HepG2 (cell line): Measurements from ENCODE around the gene GALNTL6. TPM values are rescaled to one million over a fixed set of nuclear protein-coding genes. Genes with fewer than 3 reads are reported as not detected.

Source experiments
- ATAC-seq: fragments of 200-7000 bp; cut with Tn5 transposase; 3 replicates; pipeline ENCODE4 v1.9.1; 2020; ENCODE audit warnings: mild to moderate bottlenecking, moderate library complexity
- BruUV-seq: library from RNA; stranded (reverse); fragments of 400-500 nt; replicated peaks from 2 replicates; lab custom pipeline; 2021; lab: Mats Ljungman, UMichigan
- CTCF ChIA-PET: fragments of 300-600 bp; formaldehyde crosslinking; extraction: SDS; loops from one replicate; lab custom pipeline; 2021; ENCODE audit warnings: low total read pairs, inconsistent platforms, low intra/inter-chr PET ratio; lab: Yijun Ruan, JAX
- POLR2A ChIA-PET: fragments of 350-600 bp; sonication (Branson Sonifier 250); formaldehyde crosslinking; loops from one replicate; lab custom pipeline; 2020; ENCODE audit warnings: antibody characterized with exemption, inconsistent platforms; lab: Yijun Ruan, JAX
- DNase-seq: peaks from one replicate; pipeline ENCODE4 v3.0.0-alpha.2; 2015; ENCODE audit warnings: low spot score
- FAIRE-seq: peaks from 3 replicates; lab custom pipeline; 2011; peaks lifted over from hg19 to GRCh38; lab: Jason Lieb, UNC
- H2AFZ ChIP-seq: one replicate; pipeline ENCODE4 v1.6.1; 2011; ENCODE audit warnings: low read length, inconsistent platforms
- H3K27ac ChIP-seq: fragments of 300-600 bp; 3 replicates; pipeline ENCODE4 v1.8.0; 2011; ENCODE audit warnings: mixed run types, mild to moderate bottlenecking, mixed read lengths, low read length, inconsistent platforms; ENCODE audit not compliant: insufficient read depth; ENCODE audit errors: extremely low read length
- H3K27me3 ChIP-seq, 2 experiments: fragments of 200-600 bp in 1 of 2; 2 replicates in 1 of 2; 3 replicates in 1 of 2; pipeline versions ENCODE4 v1.6.0 to v1.8.0; 2011; ENCODE audit warnings: low read length in 2 of 2, mild to moderate bottlenecking in 2 of 2, moderate library complexity in 2 of 2, inconsistent platforms in 1 of 2; ENCODE audit not compliant: insufficient read depth in 2 of 2, control insufficient read depth in 1 of 2
- H3K36me3 ChIP-seq, 2 experiments: fragments of 200-600 bp in 1 of 2; replicated peaks in 1 of 2; 2 replicates in 1 of 2; 3 replicates in 1 of 2; pipeline versions ENCODE4 v1.5.1 to v1.8.0; 2011; ENCODE audit warnings: low read length in 2 of 2, inconsistent platforms in 1 of 2; ENCODE audit not compliant: insufficient read depth in 2 of 2, control insufficient read depth in 1 of 2
- H3K4me1 ChIP-seq: 2 replicates; pipeline ENCODE4 v1.5.1; 2012; ENCODE audit warnings: low read length, inconsistent platforms; ENCODE audit not compliant: insufficient read depth
- H3K4me2 ChIP-seq: 2 replicates; pipeline ENCODE4 v1.6.0; 2011; ENCODE audit warnings: low read depth, low read length, inconsistent platforms
- H3K4me3 ChIP-seq, 3 experiments: fragments of 200-600 bp in 1 of 3; sonication (generic), shearing (Covaris generic) in 1 of 3; replicated peaks in 1 of 3; 2 replicates each; pipeline ENCODE4 v1.5.1; 2011 to 2016; ENCODE audit warnings: low read length in 3 of 3, inconsistent platforms in 2 of 3, low read depth in 2 of 3, mild to moderate bottlenecking in 2 of 3, control low read depth in 1 of 3, mixed read lengths in 1 of 3; ENCODE audit not compliant: insufficient read depth in 1 of 3
- H3K79me2 ChIP-seq: one replicate; pipeline ENCODE4 v1.6.1; 2011; ENCODE audit warnings: low read length, inconsistent platforms; ENCODE audit not compliant: insufficient read depth
- H3K9ac ChIP-seq: 2 replicates; pipeline ENCODE4 v1.6.0; 2011; ENCODE audit warnings: mild to moderate bottlenecking, low read depth, low read length, inconsistent platforms; ENCODE audit not compliant: insufficient read depth
- H3K9me3 ChIP-seq: 2 replicates; pipeline ENCODE4 v1.5.1; 2012; ENCODE audit warnings: mild to moderate bottlenecking, low read length
- H4K20me1 ChIP-seq: 2 replicates; pipeline ENCODE4 v1.6.0; 2011; ENCODE audit warnings: inconsistent platforms, mild to moderate bottlenecking, low read length, moderate library complexity; ENCODE audit not compliant: insufficient read depth
- KDM2A ChIP-seq: sonication (generic); formaldehyde crosslinking; IDR thresholded peaks from 2 replicates; pipeline ENCODE4 v1.4.0; 2020; ENCODE audit warnings: low read depth, missing genetic modification reagents, borderline replicate concordance
- KLF11 ChIP-seq: IDR thresholded peaks from 2 replicates; pipeline ENCODE4 v1.6.1; 2016; ENCODE audit warnings: missing compliant biosample characterization
- SMAD1 ChIP-seq: sonication (generic); formaldehyde crosslinking; IDR thresholded peaks from 2 replicates; pipeline ENCODE4 v1.4.0; 2020; ENCODE audit warnings: missing genetic modification reagents, low read depth, mild to moderate bottlenecking, borderline replicate concordance
- SOX6 ChIP-seq, 2 experiments: fragments of 450-650 bp in 1 of 2; sonication (generic) in 1 of 2; formaldehyde crosslinking in 1 of 2; IDR thresholded peaks; 2 replicates each; pipeline versions ENCODE4 v1.4.0 to v1.6.1; 2017 to 2020; ENCODE audit warnings: antibody characterized with exemption in 1 of 2, mild to moderate bottlenecking in 1 of 2, missing genetic modification reagents in 1 of 2
- SP140L ChIP-seq: sonication (generic); formaldehyde crosslinking; IDR thresholded peaks from 2 replicates; pipeline ENCODE4 v1.4.0; 2020; ENCODE audit warnings: missing genetic modification reagents, borderline replicate concordance
- SRSF1 ChIP-seq: fragments of 200-400 bp; formaldehyde crosslinking; optimal IDR thresholded peaks from 2 replicates; pipeline ENCODE3; 2017; ENCODE audit warnings: mild to moderate bottlenecking, low read depth, low read length, moderate library complexity
- TBP ChIP-seq: sonication (generic); formaldehyde crosslinking; IDR thresholded peaks from 2 replicates; pipeline ENCODE4 v1.5.0; 2020; ENCODE audit warnings: missing genetic modification reagents
- ZBTB1 ChIP-seq: sonication (generic); formaldehyde crosslinking; IDR thresholded peaks from 2 replicates; pipeline ENCODE4 v1.4.0; 2020; ENCODE audit warnings: missing genetic modification reagents, borderline replicate concordance
- ZC3H4 ChIP-seq: sonication (generic); formaldehyde crosslinking; IDR thresholded peaks from 2 replicates; pipeline ENCODE4 v1.4.0; 2020; ENCODE audit warnings: missing genetic modification reagents, borderline replicate concordance
- ZFP36L2 ChIP-seq: sonication (generic); formaldehyde crosslinking; IDR thresholded peaks from 2 replicates; pipeline ENCODE4 v1.4.0; 2020; ENCODE audit warnings: missing genetic modification reagents
- ZNF224 ChIP-seq: sonication (generic); formaldehyde crosslinking; IDR thresholded peaks from 2 replicates; pipeline ENCODE4 v1.5.0; 2020; ENCODE audit warnings: mild to moderate bottlenecking, missing genetic modification reagents
- ZNF282 ChIP-seq: fragments of 450-650 bp; IDR thresholded peaks from 2 replicates; pipeline ENCODE4 v1.6.1; 2018; ENCODE audit not compliant: partially characterized antibody
- ZNF598 ChIP-seq: sonication (generic); formaldehyde crosslinking; IDR thresholded peaks from 2 replicates; pipeline ENCODE4 v1.5.1; 2020; ENCODE audit warnings: mild to moderate bottlenecking, missing genetic modification reagents, borderline replicate concordance
- WGBS: methylation state at CpG from one replicate; pipeline ENCODE4 v1.1.6; 2017; ENCODE audit warnings: low lambda C conversion rate; 5-methylcytosine and 5-hydroxymethylcytosine counted together
- in situ Hi-C: cut with HindIII; loops from 2 replicates; pipeline ENCODE4 v1.10.0; 2017; ENCODE audit warnings: low pct_unique_long_range_greater_than_20kb; ENCODE audit not compliant: extremely low pct_ligation_motif_present
- intact Hi-C: fragments of 100-400 bp; cut with micrococcal nuclease; formaldehyde crosslinking; loops from one replicate; pipeline ENCODE4 v1.10.0; 2022; ENCODE audit not compliant: unreplicated experiment
- polyA plus RNA-seq, 8 experiments: library from polyadenylated mRNA; depleted of rRNA in 3 of 8; stranded (reverse) in 7 of 8; unstranded in 1 of 8; fragments of >200 nt; fragmentation: Illumina TruSeq in 4 of 8; extraction: Trizol in 4 of 8; gene quantifications; 2 replicates each; pipeline versions ENCODE4 v1.2.1 to v1.2.3, GENCODE V29; 2011 to 2016; ENCODE audit warnings: low read depth in 4 of 8, missing spikeins in 1 of 8, mixed read lengths in 1 of 8; ENCODE audit not compliant: insufficient read depth in 1 of 8
- total RNA-seq, 5 experiments: library from RNA; depleted of rRNA; stranded (reverse); fragments of >200 nt; fragmentation: Illumina TruSeq; extraction: Trizol; gene quantifications; 2 replicates each; pipeline ENCODE4 v1.2.3, GENCODE V29; 2016; ENCODE audit warnings: low read depth in 1 of 5
- TF ChIP-seq, protein P1 (sequence below), 2 experiments: IDR thresholded peaks; 2 replicates each; pipeline ENCODE4 v1.6.1; 2011 to 2012; ENCODE audit warnings: low read length in 2 of 2, borderline replicate concordance in 1 of 2, low read depth in 1 of 2, mild to moderate bottlenecking in 1 of 2, moderate library complexity in 1 of 2
- TF ChIP-seq, protein P2 (sequence below): sonication (generic); formaldehyde crosslinking; IDR thresholded peaks from 2 replicates; pipeline ENCODE4 v1.9.0; 2021; ENCODE audit warnings: mild to moderate bottlenecking, missing genetic modification reagents

Gene GALNTL6
- total and polyA plus RNA-seq, 2 of the 13 experiments (the other 11 are each of a cell fraction or from before 2014, with no cell fraction given) = not detected

DNA sequence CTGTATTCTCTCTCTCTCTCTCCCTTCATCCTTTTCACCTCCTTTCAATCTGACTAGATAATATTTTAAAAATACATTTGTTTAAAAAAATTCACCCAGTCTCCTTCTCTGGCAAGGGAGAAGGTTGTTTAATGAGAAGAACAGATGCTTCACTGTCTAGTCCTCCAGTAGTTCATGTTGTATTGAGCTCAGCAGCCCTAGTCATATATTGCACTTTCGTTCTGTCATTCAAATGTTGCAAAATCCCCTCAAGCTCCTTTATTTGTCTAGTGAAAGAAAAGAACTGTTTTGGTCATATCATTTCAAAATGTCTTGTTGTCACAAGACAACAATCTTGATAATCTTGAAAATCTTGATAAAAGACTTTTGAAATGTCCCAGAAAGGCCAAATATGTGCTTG lies 248.0 kb downstream of the GALNTL6 start:
- Histone ChIP-seq H3K4me1 (no peaks in the 10 kb centered on the region), H3K4me2 (no peak overlapping the region), H3K9ac (no peak overlapping the region), H3K27me3 (0 out of 5 replicates have a peak, but pooled peaks cover 0 to 2% of the 10 kb centered on the region in 2 experiments), H3K4me3 (no peak overlapping the region), H3K9me3 (no peaks in the 10 kb centered on the region), H4K20me1 (no peaks in the 10 kb centered on the region), H3K27ac (no peak overlapping the region), H2AFZ (no peak overlapping the region), H3K79me2 (no peaks in the 10 kb centered on the region), H3K36me3 (no peaks in the 10 kb centered on the region)
- in situ Hi-C loops = no loop called here
- DNase-seq (no peak), FAIRE-seq (no peak), ATAC-seq (no peak)
- WGBS = 4% methylated on average over 1 of the region's 1 CpG
- intact Hi-C loops = no loop called here
- BruUV-seq = no TSS peak
- POLR2A ChIA-PET = no interaction called here
- CTCF ChIA-PET = no interaction called here
- TF ChIP-seq SRSF1 (no peak), SMAD1 (CRISPR knock-in tag) (no peak), SOX6 (IDR thresholded peaks at IDR 0.05) (no peak), SOX6 (CRISPR knock-in tag; IDR thresholded peaks at IDR 0.05) (no peak), TBP (CRISPR knock-in tag) (no peak), KLF11 (CRISPR knock-in tag) (no peak), ZFP36L2 (CRISPR knock-in tag) (no peak), KDM2A (no peak), ZC3H4 (no peak), SP140L (no peak), ZNF224 (no peak), ZNF598 (CRISPR knock-in tag) (no peak), ZNF282 (no peak), ZBTB1 (no peak)
- TF ChIP-seq, protein P1, sequence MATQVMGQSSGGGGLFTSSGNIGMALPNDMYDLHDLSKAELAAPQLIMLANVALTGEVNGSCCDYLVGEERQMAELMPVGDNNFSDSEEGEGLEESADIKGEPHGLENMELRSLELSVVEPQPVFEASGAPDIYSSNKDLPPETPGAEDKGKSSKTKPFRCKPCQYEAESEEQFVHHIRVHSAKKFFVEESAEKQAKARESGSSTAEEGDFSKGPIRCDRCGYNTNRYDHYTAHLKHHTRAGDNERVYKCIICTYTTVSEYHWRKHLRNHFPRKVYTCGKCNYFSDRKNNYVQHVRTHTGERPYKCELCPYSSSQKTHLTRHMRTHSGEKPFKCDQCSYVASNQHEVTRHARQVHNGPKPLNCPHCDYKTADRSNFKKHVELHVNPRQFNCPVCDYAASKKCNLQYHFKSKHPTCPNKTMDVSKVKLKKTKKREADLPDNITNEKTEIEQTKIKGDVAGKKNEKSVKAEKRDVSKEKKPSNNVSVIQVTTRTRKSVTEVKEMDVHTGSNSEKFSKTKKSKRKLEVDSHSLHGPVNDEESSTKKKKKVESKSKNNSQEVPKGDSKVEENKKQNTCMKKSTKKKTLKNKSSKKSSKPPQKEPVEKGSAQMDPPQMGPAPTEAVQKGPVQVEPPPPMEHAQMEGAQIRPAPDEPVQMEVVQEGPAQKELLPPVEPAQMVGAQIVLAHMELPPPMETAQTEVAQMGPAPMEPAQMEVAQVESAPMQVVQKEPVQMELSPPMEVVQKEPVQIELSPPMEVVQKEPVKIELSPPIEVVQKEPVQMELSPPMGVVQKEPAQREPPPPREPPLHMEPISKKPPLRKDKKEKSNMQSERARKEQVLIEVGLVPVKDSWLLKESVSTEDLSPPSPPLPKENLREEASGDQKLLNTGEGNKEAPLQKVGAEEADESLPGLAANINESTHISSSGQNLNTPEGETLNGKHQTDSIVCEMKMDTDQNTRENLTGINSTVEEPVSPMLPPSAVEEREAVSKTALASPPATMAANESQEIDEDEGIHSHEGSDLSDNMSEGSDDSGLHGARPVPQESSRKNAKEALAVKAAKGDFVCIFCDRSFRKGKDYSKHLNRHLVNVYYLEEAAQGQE (IDR thresholded peaks at IDR 0.05; ENCODE audit: borderline replicate concordance in 1 of 2, low read depth in 1 of 2, low read length in 2 of 2) = no peak
- TF ChIP-seq, protein P2, sequence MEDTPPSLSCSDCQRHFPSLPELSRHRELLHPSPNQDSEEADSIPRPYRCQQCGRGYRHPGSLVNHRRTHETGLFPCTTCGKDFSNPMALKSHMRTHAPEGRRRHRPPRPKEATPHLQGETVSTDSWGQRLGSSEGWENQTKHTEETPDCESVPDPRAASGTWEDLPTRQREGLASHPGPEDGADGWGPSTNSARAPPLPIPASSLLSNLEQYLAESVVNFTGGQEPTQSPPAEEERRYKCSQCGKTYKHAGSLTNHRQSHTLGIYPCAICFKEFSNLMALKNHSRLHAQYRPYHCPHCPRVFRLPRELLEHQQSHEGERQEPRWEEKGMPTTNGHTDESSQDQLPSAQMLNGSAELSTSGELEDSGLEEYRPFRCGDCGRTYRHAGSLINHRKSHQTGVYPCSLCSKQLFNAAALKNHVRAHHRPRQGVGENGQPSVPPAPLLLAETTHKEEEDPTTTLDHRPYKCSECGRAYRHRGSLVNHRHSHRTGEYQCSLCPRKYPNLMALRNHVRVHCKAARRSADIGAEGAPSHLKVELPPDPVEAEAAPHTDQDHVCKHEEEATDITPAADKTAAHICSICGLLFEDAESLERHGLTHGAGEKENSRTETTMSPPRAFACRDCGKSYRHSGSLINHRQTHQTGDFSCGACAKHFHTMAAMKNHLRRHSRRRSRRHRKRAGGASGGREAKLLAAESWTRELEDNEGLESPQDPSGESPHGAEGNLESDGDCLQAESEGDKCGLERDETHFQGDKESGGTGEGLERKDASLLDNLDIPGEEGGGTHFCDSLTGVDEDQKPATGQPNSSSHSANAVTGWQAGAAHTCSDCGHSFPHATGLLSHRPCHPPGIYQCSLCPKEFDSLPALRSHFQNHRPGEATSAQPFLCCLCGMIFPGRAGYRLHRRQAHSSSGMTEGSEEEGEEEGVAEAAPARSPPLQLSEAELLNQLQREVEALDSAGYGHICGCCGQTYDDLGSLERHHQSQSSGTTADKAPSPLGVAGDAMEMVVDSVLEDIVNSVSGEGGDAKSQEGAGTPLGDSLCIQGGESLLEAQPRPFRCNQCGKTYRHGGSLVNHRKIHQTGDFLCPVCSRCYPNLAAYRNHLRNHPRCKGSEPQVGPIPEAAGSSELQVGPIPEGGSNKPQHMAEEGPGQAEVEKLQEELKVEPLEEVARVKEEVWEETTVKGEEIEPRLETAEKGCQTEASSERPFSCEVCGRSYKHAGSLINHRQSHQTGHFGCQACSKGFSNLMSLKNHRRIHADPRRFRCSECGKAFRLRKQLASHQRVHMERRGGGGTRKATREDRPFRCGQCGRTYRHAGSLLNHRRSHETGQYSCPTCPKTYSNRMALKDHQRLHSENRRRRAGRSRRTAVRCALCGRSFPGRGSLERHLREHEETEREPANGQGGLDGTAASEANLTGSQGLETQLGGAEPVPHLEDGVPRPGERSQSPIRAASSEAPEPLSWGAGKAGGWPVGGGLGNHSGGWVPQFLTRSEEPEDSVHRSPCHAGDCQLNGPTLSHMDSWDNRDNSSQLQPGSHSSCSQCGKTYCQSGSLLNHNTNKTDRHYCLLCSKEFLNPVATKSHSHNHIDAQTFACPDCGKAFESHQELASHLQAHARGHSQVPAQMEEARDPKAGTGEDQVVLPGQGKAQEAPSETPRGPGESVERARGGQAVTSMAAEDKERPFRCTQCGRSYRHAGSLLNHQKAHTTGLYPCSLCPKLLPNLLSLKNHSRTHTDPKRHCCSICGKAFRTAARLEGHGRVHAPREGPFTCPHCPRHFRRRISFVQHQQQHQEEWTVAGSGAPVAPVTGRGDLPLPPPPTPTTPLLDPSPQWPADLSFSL (CRISPR knock-in tag) = no peak
